NCI-H2029 treated with DMSO at 0.1 percent for 48 hours (cell line): ENCODE measurements around the gene SOBP.
A peak's percentile ranks its signal among the peaks of the same experiment; 100 is the strongest.

Experiments used
- DNase-seq: peaks from one replicate; lab custom pipeline; 2025; lab: John Stamatoyannopoulos, UW

SOBP gene

DNA sequence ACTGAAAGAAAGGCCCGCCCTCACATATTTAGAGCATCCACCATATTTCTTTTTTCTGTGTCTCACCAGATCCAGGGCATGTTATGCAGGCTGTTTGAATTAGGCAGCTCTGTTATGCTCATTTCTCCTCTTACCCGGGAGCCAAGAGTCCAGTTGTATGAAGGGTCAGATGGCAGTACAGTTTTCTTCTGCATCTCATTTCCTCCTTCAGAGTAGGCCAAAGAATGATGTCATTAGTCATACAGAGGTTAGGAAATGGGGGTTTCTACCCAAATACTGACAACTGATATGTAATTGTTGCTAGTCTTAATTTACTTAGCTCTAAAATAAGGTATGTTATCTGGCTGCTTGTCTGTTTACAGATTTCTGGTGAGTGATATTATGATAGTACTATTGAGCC lies 130.8 kb downstream of the SOBP start:
- peak; percentile 94 for DNase-seq

DNA sequence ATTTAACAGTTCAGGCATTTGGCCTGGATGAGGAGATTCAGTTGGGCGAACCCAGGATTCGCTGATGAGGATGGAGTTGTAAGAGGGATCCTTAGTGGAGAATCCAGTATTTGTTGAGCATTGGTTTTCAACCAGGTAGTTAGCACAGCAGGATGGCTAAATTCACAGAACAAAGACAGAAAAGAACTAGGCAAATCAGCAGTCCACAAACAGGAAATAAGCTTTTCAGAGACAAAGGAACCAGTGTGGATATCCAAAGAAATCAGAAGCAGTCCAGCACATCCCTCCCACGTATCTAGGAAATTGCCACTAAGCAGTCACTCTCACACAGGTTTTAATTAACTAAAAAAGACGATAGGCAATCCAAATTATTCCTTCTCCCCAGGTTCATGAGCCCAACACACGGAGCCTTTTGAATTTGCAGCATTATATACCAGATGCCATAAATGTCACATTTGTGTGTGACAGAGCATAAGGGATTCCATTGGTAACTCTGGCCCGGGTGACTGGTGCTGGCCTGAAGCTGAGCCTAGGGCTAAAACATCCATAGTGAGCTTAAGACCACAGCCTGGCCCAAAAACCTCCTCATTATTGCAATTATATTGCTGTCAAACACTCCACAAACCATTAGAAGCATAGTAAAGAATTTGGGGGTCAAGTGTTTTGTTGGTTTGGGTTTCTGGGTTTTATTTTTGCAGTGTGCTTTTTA lies 131.5 kb downstream of the SOBP start:
- peak; percentile 94 for DNase-seq

- no peak for DNase-seq
Observed at GRCh38 chr6:107622269-107622668, 132.4 kb downstream of the SOBP start.

GRCh38 chr6:107624050-107624449 lies 134.1 kb downstream of the SOBP start:
- no peak for DNase-seq

DNA sequence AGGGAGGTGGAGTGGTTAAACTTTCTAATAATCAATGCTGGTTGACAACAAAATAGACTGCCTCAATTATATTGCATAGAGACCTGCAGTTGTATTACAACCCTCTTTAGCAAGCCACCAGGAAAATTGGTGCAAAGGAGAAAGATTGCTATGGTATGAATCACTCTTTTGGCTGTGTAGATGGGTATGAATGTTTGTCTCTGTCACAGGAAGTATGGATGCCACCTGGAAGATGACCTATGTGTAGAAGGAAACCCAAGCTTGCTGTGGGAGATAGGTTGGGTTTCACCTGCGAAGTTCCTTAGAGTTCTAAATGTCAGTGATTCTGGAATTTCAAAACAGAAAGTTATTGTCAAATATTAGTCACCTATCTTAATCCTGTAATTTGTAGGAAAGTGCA lies 134.6 kb downstream of the SOBP start:
- no peak for DNase-seq

- peak; percentile 71 for DNase-seq
Observed at GRCh38 chr6:107625264-107625663, 135.3 kb downstream of the SOBP start.

DNA sequence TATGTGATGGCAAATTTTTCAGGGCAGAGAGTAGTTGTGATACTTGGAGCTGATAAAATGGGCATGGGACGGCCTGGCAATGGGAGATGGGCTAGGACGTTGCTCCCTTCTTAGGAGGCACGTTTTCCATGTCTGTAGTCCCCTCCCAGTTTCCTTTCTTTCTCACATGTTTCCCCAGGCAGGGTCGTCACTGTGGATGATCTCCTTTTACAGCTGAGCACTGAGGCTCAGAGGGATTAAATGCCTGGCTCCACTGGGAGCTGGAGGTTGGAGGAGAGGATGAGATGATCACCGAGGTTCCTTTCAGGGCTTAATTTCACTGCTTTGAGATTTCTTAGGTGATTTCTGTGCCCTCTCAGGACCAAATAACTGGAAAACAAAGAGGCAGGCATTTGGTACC lies 136.7 kb downstream of the SOBP start:
- DNase-seq, result no peak

GRCh38 chr6:107627969-107628368 lies 138.1 kb downstream of the SOBP start:
- DNase-seq, result no peak

DNA sequence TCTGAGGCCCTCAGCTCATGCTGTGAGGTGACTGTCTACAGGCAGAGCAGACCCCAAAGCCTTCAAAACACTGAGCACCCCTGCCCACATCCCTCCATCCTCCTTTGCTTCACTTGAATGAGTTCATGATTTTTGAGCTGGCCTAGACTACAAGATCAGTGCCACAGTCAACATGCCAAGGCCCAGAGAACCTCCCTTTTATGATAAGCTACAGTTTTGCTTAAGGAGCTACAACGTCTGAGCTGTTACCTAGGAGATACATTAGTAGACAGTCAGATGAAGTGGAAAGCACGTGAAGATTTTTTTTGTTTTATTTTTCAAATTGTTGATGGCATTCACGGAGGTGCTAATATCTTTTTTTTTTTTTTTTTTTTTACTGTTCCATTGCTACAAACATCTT lies 139.0 kb downstream of the SOBP start:
- DNase-seq, result no peak

- DNase-seq, result peak; percentile 97
Observed at GRCh38 chr6:107629548-107630129, 139.7 kb downstream of the SOBP start.

DNA sequence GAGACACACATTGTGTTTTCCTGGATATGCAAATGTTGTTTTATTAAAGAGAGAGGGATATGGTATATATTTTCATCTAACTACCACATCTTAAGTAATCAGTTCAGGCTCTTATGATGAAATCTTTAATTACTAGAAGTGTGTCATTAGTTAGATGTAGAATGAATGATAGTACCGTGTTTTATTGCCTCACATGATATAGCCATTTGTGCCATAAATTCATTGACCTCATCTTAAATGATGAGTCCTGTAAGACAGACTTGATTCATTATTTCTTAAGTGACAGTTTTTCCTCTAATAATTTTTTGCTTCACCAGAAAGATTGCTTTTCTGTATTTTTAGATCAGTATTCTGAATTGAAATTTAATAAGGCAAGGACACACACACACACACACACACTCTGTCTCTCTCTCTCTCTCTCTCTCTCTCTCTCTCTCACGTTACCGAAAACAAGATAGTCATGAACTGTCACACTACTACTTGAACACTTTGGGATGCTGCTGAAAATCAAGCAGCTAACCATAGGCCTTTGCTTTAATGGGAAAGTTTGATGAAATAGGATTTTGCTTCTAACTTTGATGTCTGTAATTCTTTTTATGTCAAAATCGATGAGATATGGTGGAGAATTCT lies 140.5 kb downstream of the SOBP start:
- DNase-seq, result no peak

- no peak for DNase-seq
Observed at GRCh38 chr6:107632381-107633136, 142.6 kb downstream of the SOBP start.

- no peak for DNase-seq
Observed at GRCh38 chr6:107633680-107634323, 143.9 kb downstream of the SOBP start.

DNA sequence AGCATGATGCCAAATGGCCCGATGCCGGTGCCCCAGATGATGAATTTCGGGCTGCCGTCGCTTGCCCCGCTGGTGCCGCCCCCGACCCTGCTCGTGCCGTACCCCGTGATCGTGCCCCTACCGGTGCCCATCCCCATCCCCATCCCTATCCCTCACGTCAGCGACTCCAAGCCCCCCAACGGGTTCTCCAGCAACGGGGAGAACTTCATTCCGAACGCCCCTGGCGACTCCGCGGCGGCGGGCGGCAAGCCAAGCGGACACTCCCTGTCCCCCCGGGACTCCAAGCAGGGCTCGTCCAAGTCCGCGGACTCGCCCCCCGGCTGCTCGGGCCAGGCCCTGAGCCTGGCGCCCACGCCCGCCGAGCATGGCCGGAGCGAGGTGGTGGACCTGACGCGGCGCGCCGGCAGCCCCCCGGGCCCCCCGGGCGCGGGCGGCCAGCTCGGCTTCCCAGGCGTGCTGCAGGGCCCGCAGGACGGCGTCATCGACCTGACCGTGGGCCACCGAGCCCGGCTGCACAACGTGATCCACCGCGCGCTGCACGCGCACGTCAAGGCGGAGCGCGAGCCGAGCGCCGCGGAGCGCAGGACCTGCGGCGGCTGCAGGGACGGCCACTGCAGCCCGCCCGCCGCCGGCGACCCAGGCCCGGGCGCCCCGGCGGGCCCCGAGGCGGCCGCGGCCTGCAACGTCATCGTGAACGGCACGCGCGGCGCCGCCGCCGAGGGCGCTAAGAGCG lies 144.6 kb downstream of the SOBP start:
- DNase-seq, result no peak

DNA sequence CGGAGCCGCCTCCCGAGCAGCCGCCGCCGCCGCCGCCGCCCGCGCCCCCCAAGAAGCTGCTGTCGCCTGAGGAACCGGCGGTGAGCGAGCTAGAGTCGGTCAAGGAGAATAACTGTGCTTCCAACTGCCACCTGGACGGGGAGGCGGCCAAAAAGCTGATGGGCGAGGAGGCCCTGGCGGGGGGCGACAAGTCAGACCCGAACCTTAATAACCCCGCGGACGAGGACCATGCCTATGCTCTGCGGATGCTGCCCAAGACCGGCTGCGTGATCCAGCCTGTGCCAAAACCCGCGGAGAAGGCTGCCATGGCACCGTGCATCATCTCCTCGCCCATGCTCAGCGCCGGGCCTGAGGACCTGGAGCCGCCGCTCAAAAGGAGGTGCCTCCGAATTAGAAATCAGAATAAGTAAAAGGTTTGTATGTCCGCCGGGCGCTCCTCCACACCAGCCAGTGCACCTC lies 145.2 kb downstream of the SOBP start:
- no peak for DNase-seq

DNA sequence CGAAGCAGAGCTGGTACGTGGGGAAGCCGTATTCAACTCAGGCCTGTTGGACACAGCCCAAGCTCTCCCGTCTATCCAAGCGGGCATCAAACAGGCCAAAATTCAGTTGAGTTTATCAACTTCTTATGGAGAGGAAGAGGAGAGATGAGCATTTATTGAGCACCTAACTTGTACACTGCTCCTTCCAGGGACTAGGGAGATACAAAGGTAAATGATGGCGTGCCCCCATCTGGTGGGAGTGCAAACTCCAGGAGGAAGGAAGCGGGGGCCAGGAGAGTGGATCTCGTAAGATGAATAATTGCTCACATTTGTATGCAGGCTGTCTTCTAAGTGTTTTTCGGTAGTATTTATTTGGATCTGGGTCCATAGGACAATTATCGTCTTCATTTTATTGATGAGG lies 146.6 kb downstream of the SOBP start:
- no peak for DNase-seq

DNA sequence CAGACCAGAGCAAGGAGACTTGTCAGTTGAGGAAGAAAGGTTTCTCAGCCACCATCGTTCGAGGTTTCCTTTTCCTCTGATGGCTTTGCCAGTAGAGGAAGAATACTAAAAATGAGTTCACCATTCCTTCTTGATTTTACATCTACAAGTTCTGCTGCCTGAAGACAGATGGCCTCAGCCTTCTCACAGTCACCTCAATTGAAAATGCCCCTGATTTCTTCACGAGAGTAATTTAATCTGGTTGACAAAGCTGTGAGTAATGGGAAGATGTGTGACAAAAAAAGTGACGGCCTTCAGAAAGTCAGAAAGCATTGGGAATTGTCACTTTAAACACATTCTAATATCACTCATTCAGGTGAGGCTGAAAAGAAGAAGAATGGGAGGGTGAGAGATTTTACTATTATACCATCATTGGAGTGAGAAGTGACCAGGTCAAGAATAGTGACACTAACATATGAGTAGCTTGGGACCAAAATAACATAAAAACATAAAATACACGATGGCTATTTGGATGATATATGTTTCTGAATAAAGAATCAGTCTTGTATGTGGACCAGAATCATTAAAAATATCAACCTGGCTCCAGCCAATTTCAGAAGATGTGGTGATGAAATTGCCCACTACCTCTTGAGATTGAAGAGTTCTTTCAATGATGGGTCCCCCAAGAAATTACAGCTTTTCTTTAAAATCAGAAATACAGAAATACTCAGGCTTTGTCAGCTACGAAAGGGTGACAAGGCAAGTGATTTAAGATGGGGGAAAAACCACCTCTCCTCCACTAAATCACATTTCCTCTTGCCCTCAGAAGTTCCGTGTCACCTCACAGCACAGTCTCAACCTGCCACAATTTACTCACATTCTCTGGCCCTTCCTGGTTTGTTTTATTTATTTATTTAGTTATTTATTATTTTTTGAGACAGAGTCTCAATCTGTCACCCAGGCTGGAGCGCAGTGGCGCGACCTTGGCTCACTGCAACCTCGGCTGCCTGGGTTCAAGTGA lies 147.7 kb downstream of the SOBP start:
- DNase-seq, result no peak

- DNase-seq, result no peak
Observed at GRCh38 chr6:107638493-107638892, 148.6 kb downstream of the SOBP start.

- no peak for DNase-seq
Observed at GRCh38 chr6:107639511-107639910, 149.6 kb downstream of the SOBP start.

DNA sequence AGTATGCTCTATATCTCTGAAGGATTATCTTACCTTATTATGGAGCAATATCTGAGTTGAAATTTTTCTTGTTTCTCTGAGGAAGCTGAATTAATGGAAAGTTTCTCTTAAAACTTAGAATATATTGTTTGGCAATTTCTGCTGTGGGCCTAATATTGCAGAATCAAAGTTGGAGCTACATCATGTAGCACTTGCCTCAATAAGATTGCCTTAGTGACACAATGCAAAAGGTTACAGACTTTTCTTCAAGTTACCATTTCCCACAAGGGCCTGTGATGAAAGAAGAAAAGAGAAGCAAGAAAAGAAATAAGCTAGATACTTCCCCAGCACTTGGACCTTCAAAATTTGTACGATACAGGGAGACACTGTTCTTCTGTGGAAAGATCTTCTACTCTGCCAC lies 151.2 kb downstream of the SOBP start:
- DNase-seq, result no peak
